PC-3 (cell line): ENCODE measurements around the gene CCDC24.

Experiments
- CTCF ChIP-seq: fragments of 300-600 bp; sonication (generic); conservative IDR thresholded peaks from 2 replicates; pipeline ENCODE4 v1.5.1; 2017; ENCODE audit warnings: antibody characterized with exemption, low read depth, mild to moderate bottlenecking, low read length
- EZH2phosphoT487 ChIP-seq: fragments of 300-600 bp; sonication (generic); IDR thresholded peaks from 2 replicates; pipeline ENCODE4 v1.6.1; 2018; ENCODE audit warnings: mild to moderate bottlenecking, antibody characterized with exemption, low read length, borderline replicate concordance

DNA sequence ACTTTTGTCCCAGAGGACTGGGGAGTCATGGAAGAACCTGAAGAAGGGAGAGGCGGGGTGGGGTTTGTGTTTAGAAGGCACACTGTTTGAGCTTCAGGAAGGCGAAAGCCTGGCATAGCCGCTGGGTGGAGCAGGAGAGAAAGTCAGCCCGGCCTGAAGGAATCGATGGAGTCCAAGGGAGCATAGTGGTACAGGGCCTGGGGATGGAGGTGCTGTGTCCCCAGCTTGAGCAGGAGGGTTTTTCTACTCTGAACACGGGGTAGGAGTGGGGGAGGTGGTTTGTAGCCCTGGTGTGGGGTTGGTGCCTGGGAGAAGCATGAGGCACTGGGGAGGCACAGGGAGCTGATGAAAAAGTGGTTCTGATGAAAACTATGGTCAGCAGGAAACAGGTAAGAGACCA is 4.7 kb upstream of the CCDC24 start:
- TF ChIP-seq CTCF (no peak), EZH2phosphoT487 (no peak)
